ACC112 (cell line): ENCODE measurements around the gene SZT2.

Experiments used
- H2AFZ ChIP-seq: fragments of 200-600 bp; sonication (generic); one replicate; pipeline ENCODE4 v1.6.0; 2017; ENCODE audit warnings: antibody characterized with exemption, low read length; ENCODE audit not compliant: unreplicated experiment
- H3K27ac ChIP-seq: fragments of 200-600 bp; sonication (generic); 2 replicates; pipeline ENCODE4 v1.5.1; 2014; ENCODE audit warnings: low read depth, mild to moderate bottlenecking, antibody characterized with exemption, low read length, moderate library complexity
- H3K27me3 ChIP-seq: fragments of 200-600 bp; sonication (generic); 2 replicates; pipeline ENCODE4 v1.6.1; 2014; ENCODE audit warnings: mild to moderate bottlenecking, antibody characterized with exemption, low read length, moderate library complexity, mixed read lengths; ENCODE audit not compliant: insufficient read depth
- H3K36me3 ChIP-seq: fragments of 200-600 bp; sonication (generic); 2 replicates; pipeline ENCODE4 v1.6.1; 2016; ENCODE audit warnings: mild to moderate bottlenecking, antibody characterized with exemption, low read length, moderate library complexity, mixed read lengths; ENCODE audit not compliant: insufficient read depth
- H3K4me1 ChIP-seq: fragments of 200-600 bp; sonication (generic); one replicate; pipeline ENCODE4 v1.6.1; 2016; ENCODE audit warnings: low read length, mixed read lengths; ENCODE audit not compliant: insufficient read depth, unreplicated experiment, control insufficient read depth
- H3K4me3 ChIP-seq: fragments of 200-600 bp; sonication (generic); 2 replicates; pipeline ENCODE4 v1.5.1; 2014; ENCODE audit warnings: mild to moderate bottlenecking, low read depth, low read length
- H3K79me2 ChIP-seq: fragments of 200-600 bp; sonication (generic); one replicate; pipeline ENCODE4 v1.6.0; 2016; ENCODE audit warnings: low read length; ENCODE audit not compliant: control insufficient read depth, unreplicated experiment, insufficient read depth

Gene SZT2

DNA sequence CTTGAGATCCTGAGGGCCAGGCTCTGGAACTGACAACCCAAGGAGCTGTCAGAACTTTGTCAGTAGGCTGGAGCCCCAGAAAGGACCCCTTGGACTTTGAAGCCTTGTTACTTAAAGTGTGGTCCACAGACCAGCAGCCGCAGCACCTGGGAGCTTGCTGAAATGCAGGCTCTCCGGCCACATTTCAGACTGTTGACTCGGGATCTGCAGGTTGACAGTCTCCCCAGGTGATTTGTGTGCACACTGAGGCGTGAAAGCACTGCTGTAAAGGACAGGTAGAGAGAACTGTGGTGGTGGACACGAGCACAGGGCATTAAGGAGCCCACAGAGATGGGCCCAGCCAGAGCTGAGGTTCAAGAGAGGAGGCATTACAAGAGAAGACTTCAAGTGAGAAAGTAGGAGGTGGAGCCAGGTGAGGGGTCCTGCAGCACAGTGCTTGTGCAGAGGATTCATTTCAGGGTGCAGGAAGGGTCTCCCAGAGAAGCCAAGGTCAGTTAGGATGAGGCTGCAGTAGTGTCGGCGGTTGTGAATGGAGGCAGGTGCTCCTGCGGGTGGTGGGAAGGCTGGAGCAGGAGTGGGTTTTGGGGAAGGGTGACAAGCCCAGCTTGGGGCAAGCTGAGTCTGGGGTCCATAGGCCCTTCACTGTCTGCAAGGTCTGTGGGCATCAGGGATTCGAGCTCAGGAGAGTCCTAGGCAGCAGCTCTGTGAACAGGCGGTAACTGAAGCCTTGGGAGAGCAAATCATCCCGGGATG is 59.4 kb downstream of the SZT2 start:
- Histone ChIP-seq H2AFZ (no peak overlapping the region), H3K4me1 (peaks cover 10% of the 10 kb centered on the region), H3K4me3 (no peak overlapping the region), H3K79me2 (peaks cover 2% of the 10 kb centered on the region), H3K36me3 (peaks cover 10% of the 10 kb centered on the region; the same call in 1 of the 2 replicates), H3K27ac (no peak overlapping the region), H3K27me3 (no peaks in the 10 kb centered on the region)

DNA sequence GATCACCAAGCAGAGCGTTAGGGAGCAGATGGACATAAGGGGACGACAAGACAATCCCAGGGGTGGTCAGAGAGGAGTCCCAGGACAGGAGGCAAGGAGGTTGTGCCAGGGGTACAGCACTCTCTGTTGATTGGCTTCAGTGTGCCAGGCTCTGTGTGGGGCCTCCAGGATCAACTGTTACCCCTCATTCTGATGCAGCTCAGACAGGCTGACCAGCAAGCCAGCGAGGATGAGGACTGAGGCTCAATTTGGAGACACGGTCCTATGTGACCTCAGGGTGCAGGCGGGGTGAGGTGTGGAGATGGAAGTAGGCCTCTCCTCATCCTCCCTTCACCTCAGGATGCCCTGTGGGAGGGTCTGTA is 60.0 kb downstream of the SZT2 start:
- H3K27me3 ChIP-seq: no peaks in the 10 kb centered on the region
- H2AFZ ChIP-seq: no peak overlapping the region
- H3K79me2 ChIP-seq: peaks cover 2% of the 10 kb centered on the region
- H3K4me3 ChIP-seq: no peak overlapping the region
- H3K4me1 ChIP-seq: peaks cover 10% of the 10 kb centered on the region
- peaks cover 10% of the 10 kb centered on the region; the same call in 1 of the 2 replicates for H3K36me3 ChIP-seq
- H3K27ac ChIP-seq: no peak overlapping the region

DNA sequence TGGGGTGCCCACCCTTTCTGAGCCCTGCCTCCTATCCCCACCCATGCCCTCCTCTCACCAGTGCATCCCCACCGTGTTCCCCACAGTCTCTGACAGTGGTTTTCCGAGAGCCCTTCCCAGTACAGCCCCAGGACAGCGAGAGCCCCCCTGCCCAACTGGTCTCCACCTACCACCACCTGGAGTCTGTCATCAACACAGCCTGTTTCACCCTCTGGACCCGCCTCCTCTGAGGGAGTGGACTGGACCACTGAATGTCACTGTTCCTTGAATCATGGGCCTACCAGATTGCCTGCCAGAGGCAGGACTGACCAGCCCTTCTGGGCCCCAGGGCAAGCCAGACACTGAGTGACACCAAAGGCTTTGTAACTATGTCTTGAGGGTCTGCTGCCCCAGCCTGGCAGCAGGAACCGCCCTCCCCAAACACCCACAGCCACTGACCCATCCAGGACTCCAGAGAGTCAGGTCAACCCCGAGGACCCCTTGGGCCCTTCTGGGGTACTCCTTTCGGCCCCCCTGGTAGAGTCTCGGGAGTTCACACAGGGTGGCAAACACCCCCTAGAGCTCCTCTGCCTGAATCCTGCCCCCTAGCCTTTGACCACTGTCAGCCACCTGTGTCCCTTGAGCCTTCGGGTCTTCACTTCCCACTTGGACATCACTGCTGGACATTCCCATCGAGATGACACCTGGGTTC is 60.7 kb downstream of the SZT2 start:
- H2AFZ ChIP-seq: no peak overlapping the region
- H3K79me2 ChIP-seq: peaks cover 2% of the 10 kb centered on the region
- no peaks in the 10 kb centered on the region for H3K27me3 ChIP-seq
- peaks cover 10% of the 10 kb centered on the region; the same call in 1 of the 2 replicates for H3K36me3 ChIP-seq
- H3K4me1 ChIP-seq: peaks cover 10% of the 10 kb centered on the region
- no peak overlapping the region for H3K27ac ChIP-seq
- H3K4me3 ChIP-seq: no peak overlapping the region

DNA sequence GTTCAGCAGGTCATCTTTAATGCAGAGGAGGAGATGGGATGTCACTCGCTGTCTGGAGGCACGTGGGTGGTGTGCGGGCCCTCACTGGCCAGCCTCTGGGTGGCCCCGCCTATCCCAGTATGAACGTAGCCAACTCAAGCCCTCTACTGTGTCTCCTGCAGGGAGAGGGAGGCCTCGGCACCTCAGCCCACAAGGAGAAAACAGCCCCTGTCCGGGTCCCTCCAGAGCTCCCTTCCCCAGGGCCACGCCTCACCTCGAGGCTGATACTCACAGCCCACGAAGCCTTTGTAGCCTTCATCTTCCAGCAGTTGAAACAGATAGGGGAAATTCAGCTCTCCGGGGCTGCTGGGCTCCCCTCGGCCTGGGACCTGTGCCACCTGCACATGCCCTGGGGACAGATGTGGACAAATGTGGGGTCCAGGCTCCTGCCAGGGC is 61.5 kb downstream of the SZT2 start:
- no peak overlapping the region for H3K27ac ChIP-seq
- peaks cover 8% of the 10 kb centered on the region; the same call in 1 of the 2 replicates for H3K36me3 ChIP-seq

DNA sequence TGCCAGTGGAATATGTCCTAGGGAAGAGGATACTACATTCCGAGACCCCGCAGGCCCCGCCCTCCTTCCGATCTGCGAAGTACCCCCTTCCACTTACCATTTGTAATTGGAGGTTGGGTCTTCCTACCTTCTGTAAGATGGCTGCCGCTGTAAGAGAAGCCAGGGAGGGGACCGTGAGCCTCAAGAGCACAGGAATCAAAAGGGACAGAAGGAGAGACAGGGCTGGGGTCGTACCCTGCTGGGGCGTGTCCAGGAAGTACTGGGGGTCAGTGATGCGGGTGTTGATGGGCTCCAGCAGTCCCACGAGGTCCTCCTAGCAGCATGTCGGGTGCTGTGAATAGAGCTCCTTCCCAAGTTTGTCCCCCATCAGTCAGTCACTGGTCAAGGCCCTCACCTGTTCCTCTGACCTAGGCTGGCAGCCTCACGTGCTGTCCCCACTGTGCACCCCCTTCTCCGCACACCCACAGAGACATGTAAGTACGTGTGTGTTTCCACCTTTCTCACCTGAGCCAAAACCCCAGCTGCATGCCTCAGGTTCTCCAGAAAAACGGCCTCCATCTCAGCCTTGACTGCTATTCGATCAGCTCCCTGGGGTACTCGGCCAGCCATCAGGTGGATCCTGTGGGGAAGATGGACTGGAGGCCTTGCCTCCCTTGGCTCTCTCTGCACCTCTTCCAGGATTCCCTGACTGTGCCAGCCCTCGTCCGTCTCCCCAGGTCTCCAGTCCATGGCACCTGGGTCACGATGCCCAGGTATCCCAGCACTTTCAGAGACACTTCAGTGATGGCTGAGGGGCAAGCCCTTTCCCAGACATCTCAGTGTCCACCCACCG is 62.2 kb downstream of the SZT2 start:
- Histone ChIP-seq H3K27me3 (no peaks in the 10 kb centered on the region), H3K36me3 (peaks cover 2% of the 10 kb centered on the region; the same call in 1 of the 2 replicates)

More for the DNA sequence above, 61.5 kb downstream of the SZT2 start:
- Histone ChIP-seq H3K4me3 (no peak overlapping the region), H3K27me3 (no peaks in the 10 kb centered on the region), H2AFZ (no peak overlapping the region), H3K4me1 (peaks cover 10% of the 10 kb centered on the region), H3K79me2 (peaks cover 2% of the 10 kb centered on the region)

DNA sequence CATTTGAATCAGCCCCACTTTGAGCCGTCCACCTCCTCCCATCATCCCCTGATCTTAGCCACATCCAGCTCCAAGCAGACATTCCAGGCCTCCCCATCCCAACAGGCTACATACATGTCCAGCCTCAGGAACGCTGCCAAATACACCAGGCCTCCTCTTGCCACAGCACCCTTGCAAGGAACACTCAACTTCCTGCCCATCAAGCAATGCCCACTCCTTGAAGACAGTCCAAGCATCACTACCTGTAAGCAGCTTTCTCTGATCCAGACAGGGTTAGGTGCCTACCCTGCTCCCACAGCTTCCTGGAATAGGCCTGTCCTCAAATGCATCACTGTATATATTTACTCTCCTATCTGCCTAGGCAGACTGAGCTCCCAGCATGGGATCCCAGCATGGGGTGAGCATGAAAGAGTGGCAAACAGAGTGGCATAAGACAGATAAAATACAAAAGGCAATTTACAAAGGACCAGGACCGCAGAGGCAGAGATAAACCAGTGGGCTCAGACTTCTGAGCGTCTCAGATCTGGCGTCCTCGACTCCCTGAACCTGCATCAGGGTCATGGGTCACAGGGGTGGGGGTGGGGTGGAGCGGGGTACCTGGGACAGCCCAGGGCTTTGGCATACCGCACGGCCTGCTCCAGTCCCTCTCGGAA is 63.2 kb downstream of the SZT2 start:
- Histone ChIP-seq H3K4me1 (peaks cover 10% of the 10 kb centered on the region), H3K79me2 (peaks cover 2% of the 10 kb centered on the region), H3K36me3 (no peaks in the 10 kb centered on the region), H3K27ac (peak overlapping the region; percentile 76), H2AFZ (no peak overlapping the region), H3K27me3 (no peaks in the 10 kb centered on the region), H3K4me3 (peak overlapping the region; percentile 75)

More for the DNA sequence above, 62.2 kb downstream of the SZT2 start:
- Histone ChIP-seq H3K4me3 (no peak overlapping the region), H3K79me2 (peaks cover 2% of the 10 kb centered on the region), H3K27ac (no peak overlapping the region), H3K4me1 (peaks cover 10% of the 10 kb centered on the region), H2AFZ (no peak overlapping the region)

DNA sequence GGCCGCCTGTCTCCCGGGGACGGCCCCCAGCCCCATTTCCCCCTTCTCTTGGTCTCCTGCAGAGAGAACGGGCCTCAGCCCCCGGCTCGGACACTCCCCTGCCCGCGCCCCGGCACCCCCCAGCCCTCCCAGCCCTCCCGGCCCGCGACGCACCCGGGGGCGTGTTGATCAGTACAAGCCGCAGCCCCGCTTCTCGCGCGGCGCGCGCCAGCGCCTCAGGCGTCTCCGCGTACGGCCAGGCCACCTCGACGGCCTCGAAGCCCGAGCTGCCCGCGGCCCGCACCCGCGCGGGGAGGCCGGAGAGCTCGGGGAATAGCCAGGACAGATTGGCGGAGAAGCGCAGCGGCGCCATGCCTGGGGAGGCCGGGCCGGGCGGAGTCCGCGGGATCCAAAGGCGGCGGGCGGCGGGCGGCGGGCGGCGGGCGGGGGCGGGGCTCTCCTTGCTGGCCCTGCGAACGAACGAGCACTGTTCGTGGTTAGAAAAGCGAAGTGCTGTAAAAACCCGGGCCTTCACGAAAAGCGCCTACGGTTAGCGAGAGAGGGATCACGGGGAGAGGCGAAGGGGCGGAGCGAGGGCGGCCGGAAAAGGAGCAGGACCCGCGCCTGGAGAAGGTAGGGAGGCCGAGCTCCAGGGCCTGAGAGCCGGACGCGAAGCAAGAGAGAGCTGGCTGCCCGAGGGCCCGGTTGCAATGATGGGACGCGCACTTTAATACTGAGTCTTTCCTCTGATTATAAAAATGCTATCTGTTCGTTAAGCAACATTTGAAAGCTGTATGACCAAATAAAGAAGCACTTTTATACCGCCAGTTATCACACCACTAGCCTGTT is 64.0 kb downstream of the SZT2 start, which contains the start of gene HYI:
HYI (minus strand) TSS at position 490 of the 828 bp plus-strand sequence; CDS start at position 352, 138 bp downstream.
- Histone ChIP-seq H3K27ac (peak within 1 kb of the TSS; percentile 76), H2AFZ (peak within 1 kb of the TSS; percentile 58)

DNA sequence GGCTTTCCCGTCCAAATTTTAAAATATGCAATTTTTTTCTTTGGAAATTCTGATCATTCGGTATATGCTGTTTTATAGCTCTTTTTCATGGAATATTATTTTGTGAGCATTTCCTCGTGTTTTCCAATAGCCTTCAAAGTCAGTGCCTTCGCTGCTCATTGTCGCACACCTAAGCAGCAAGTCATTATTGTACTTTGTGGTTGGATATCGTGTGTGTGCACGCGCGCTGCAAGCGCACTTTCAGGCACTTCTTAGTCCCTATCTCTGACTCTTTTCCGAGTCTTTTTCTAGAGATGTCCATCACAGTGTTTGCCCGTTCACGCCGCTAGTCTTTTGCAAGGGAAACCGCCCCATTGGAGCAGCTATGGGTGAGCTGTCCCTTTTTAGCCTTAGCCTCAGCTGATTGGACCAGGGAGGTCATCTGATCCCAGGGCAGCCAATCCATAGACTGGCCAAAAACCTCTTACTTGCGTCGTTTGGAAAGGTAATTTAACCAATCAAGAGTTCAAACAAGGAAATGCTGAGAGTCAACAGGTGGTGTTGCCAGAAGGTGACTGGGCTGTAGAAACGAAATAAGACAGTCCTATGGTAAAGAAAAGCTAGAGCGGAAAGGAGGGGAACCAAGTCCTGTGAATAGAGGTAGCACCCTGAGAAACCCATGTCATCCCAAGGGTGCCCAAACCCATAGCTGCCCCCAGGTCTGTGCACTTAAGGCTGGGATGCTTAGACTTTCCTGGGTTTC is 64.7 kb downstream of the SZT2 start:
- Histone ChIP-seq H2AFZ (peak overlapping the region; percentile 58), H3K27ac (peak overlapping the region; percentile 55), H3K36me3 (no peaks in the 10 kb centered on the region), H3K4me1 (peaks cover 10% of the 10 kb centered on the region), H3K79me2 (peaks cover 2% of the 10 kb centered on the region), H3K4me3 (peak overlapping the region; percentile 75), H3K27me3 (no peaks in the 10 kb centered on the region)

More for the DNA sequence above, 64.0 kb downstream of the SZT2 start, which contains the start of gene HYI:
- Histone ChIP-seq H3K36me3 (no peaks in the 10 kb centered on the region), H3K79me2 (peaks cover 2% of the 10 kb centered on the region), H3K27me3 (no peaks in the 10 kb centered on the region), H3K4me1 (peaks cover 10% of the 10 kb centered on the region), H3K4me3 (peak within 1 kb of the TSS; percentile 75)

DNA sequence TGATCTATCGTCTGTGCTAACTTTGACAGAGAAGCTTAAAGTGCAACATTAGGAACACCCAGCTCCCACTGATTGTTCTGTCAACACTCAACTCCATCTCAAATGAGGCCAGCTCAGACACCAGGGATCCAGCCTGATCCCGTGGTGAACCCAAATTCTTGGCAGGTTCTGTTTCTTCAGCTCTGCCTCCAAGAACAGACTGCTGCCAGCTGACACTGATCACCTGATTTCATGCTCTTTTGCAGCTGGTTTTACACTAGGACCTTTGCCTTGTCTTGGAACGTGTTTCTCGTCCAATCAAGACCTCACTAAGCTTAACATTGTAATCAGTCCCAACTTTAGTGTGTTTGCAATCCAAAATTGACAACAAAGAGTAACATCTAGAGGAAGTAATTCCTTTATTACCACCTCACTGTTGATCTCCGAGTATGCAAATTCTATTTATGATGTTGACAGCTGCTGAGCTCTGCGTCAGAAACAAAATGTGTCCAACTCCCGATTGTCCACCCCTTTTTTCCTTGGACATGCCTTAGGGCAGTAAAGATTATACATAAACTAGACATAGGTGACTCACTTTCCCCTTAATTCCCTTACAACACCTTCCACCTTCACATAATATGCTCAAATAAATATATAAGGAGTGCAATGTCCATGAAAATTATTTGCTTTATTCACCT is 65.7 kb downstream of the SZT2 start:
- H3K4me3 ChIP-seq: no peak overlapping the region
- H3K36me3 ChIP-seq: no peaks in the 10 kb centered on the region
- no peak overlapping the region for H3K27ac ChIP-seq

More for the DNA sequence above, 65.7 kb downstream of the SZT2 start:
- Histone ChIP-seq H3K79me2 (peaks cover 2% of the 10 kb centered on the region), H2AFZ (no peak overlapping the region), H3K27me3 (no peaks in the 10 kb centered on the region), H3K4me1 (peaks cover 10% of the 10 kb centered on the region)
